Hematopoietic multipotent progenitor cell treated with erythropoietin and hydrocortisone succinate and interleukin-3 and kit ligand, for 15 days (in vitro differentiated cells): ENCODE data around the gene ZNF578.
"Not testable (repeated sequence)": the region's sequence is repeated elsewhere in the genome, so short reads cannot be mapped to it uniquely, and the experiment has no call there.

Source experiments
- DNase-seq: peaks from one replicate; pipeline ENCODE4 v3.0.0-alpha.2; 2015; ENCODE audit warnings: low spot score

The ZNF578 gene

DNA sequence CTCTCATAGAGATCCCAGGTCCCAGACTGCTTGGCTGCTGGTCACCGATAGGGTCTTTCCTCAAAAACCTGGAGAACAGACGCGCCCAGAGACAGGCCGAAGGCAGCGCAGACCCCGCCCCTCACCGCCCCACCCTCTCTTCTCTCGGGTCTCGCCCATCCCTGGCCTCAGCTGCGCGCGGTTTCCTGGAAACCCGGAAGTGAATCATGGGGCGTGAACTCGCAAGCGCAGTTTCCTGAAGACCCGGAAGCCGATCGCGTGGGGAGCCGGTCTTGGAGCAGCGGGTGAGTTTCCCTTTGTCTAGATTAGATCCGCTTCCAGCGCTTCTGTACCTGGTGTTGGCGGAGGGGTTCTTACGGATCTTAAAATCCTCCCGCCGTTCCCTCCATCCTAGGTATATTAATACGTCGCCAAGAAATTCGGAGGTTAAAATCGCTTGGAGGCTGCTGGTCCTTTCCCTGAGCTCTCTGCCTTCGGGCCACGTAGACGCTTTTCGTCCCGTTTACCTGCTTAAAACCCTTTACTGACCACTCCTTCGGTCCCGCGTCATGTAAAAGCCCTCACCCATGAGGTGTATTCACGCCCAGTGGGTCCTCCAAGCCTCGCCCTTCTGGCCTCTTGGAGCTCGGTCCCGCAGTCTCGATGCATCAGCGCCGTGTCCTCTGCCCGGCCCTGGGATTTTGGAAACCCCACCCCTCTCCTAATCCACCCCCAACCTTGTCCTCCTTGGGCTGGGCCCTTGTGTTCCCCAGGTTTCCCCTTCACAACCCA, at the start of gene ZNF578:
Gene ZNF578, plus strand, starts transcription at position 230 of the 771 bp plus-strand sequence. CDS start 48,293 bp downstream, outside the sequence.
- no peak for DNase-seq

GRCh38 chr19:52410276-52410675, 43.1 kb upstream of the ZNF578 start:
- DNase-seq = no peak

- DNase-seq = no peak
Observed at GRCh38 chr19:52415711-52416110, 37.6 kb upstream of the ZNF578 start.

DNA sequence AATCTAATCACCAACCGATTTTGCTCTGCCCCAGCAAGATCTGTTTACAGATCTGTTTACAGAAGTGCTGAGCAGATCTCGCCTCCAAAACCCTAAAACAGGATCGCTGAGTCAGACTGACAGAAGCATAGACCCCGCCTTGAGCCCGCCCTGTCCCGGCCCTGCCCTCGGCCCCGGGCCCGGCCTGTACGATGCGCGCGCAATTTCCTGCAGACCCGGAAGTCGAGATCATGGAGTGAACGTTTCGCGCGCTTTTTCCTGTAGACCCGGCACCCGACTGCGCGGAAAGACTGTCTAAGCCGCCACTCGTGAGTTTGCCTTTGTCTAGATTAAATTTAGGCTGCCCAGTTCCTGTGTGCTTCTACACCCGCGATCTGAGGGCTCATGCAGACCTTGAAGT, 24.4 kb upstream of the ZNF578 start, which contains the start of gene ZNF534:
Gene ZNF534, plus strand, starts transcription at position 212 of the 400 bp plus-strand sequence. CDS start 2,327 bp downstream, outside the sequence.
- DNase-seq = no peak

- no peak for DNase-seq
Observed at GRCh38 chr19:52442179-52442578, 11.2 kb upstream of the ZNF578 start.

- no peak for DNase-seq
Observed at GRCh38 chr19:52444506-52444905, 8.8 kb upstream of the ZNF578 start.

DNA sequence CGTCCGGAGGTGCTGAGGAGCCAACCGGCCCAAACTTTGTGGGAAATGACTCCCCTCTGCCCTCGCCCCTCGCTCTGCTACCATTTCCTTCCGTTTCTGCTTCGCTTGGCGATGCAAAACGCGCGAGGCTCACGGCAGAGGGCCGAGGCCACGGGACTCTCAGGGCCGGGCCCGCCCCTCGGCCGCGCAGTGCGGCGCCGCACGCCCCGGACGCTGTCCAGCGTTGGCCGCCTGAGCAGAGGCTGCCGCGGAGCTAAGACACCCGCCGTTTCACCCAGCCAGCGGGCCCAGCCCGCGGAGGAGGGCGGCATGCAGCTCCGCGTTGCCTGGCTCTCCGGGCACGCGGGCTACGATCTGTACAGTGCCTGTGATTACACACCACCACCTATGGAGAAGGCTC, 2.1 kb upstream of the ZNF578 start:
- no peak for DNase-seq

- DNase-seq = no peak
Observed at GRCh38 chr19:52464798-52465470, 11.6 kb downstream of the ZNF578 start.

DNA sequence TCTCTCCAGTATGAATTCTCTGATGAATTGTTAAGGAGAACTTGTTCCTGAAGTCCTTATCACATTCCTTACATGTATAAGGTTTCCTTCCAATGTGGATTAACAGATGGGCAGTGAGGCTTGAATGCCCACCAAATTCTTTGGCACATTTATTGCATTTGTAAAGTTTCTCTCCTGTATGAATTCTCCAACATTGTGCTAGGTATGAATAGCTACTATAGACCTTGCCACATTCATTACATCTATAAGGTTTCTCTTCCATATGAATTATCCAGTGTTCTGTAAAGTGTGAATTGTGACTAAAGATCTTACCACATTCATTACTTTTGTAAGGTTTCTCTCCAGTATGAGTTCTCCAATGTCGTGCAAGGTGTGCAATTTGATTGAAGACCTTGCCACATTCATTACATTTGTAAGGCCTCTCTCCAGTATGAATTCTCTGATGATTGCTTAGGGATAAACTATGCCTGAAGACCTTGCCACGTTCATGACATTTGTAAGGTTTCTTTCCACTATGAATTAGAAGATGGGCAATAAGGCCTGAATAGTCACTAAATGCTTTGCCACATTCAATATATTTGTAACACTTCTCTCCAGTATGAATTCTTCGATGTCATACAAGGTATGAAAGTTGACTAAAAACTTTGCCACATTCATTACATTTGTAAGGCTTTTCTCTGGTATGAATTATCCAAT, 20.4 kb downstream of the ZNF578 start:
- DNase-seq = no peak

GRCh38 chr19:52474351-52475127, 21.2 kb downstream of the ZNF578 start:
- DNase-seq = no peak

DNA sequence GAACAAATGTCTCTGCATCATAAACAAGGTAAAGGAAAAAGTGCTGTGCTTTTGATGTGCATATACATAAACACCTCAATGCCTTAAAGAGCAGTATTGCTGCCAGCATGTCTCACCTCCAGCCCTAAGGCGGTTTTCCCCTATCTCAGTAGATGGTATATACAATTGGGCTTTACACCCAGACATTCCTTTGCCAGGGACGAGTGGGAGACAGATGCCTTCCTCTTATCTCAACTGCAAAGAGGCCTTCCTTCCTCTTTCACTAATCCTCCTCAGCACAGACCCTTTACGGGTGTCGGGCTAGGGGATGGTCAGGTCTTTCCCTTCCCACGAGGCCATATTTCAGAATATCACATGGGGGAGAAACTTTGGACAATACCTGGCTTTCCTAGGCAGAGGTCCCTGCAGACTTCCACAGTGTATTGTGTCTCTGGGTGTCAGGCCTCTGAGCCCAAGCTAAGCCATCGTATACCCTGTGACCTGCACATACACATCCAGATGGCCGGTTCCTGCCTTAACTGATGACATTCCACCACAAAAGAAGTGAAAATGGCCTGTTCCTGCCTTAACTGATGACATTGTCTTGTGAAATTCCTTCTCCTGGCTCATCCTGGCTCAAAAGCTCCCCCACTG, 30.9 kb downstream of the ZNF578 start:
- DNase-seq = not testable (repeated sequence)

- not testable (repeated sequence) for DNase-seq
Observed at GRCh38 chr19:52485064-52485463, 31.7 kb downstream of the ZNF578 start.

DNA sequence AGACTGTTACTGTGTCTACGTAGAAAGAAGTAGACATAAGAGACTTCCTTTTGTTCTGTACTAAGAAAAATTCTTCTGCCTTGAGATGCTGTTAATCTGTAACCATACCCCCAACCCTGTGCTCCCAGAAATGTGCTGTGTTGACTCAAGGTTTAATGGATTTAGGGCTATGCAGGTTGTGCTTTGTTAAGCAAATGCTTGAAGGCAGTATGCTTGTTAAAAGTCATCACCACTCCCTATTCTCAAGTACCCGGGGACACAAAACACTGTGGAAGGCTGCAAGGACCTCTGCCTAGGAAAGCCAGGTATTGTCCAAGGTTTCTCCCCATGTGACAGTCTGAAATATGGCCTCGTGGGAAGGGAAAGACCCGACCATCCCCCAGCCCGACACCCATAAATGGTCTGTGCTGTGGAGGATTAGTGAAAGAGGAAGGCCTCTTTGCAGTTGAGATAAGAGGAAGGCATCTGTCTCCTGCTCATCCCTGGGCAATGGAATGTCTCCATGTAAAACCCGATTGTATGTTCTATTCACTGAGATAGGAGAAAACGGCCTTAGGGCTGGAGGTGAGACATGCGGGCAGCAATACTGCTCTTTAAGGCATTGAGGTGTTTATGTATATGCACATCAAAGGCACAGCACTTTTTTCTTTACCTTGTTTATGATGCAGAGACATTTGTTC, 32.3 kb downstream of the ZNF578 start:
- not testable (repeated sequence) for DNase-seq

DNA sequence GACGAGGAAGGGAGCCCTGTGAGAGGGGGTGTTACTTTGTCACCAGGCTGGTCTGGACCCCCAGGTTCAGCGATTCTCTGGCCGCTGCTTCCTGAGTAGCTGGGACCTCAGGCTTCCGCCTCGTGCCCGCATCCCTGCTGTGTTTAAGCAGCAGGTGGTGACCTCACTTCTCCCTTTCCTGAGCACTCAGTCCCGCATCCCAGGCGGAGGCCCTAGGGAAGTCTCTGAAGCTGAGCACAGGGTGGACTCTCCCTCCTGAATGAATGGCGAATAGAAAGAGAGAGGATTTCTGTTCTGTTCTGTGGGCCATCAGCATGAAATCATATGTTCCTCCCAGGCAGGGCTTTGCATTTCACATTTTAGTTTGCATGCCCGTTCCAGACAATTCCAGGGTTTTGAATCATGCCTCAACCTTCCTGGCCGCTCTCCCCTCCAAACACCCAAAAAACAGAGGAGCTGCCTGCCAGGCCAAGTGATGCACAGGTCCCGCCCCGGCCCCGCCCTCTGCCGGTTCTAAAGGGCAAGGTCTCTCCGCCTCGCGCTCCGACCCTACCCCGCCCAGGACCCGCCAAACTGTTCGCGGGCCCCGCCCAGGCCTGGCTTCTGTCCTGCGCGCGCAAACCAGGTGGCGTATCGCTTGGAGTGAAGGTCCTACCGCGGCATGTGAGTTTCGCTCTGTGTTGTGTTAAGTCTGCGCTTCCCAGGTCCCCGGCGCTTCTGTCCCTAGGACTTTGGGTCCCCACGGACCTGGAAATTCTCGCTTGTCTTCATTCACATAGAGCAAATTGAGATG, 39.0 kb downstream of the ZNF578 start:
- DNase-seq = no peak

DNA sequence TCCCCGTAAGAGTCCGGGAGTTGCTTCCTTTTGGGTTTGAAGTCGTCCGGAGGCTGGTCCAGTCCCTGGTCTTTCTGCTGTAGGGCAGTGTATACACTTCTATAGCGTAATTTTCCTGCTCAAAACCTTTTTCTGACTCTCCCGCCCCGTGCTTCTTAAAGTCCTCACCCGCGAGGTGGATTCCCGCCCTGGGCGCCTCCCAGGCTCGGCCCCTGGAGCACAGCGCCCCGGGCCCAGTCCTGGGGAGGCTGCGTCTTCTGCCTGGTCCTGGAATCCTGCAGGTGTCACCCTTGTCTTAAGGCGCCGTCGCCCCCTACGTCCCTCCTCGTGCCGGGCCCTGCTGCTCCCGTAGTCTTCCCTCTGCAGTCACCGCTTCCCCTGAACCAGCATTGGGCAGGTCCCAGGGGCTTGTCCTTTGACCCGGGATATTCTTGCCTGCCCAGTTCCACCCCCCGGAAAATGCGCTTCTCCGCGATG, 39.7 kb downstream of the ZNF578 start:
- DNase-seq = no peak

GRCh38 chr19:52494518-52494917, 41.2 kb downstream of the ZNF578 start:
- DNase-seq = no peak

GRCh38 chr19:52498571-52498970, 45.2 kb downstream of the ZNF578 start:
- DNase-seq = no peak

DNA sequence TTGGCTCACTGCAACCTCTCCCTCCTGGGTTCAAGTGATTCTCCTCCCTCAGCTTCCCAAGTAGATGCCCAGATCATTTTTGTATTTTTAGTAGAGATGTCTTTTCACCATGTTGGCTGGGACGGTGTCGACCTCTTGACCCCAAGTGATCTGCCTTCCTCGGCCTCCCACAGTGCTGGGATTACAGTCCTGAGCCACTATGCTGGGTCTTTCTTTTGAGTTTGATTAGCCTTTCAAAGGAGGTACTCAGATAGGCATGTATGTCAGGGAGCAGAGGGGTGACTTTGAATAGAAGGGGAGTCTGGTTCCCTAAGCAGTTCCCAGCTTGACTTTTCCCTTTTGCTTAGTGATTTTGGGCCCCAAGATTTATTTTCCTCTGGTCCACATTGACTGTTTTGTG, 47.1 kb downstream of the ZNF578 start:
- DNase-seq = not testable (repeated sequence)

- not testable (repeated sequence) for DNase-seq
Observed at GRCh38 chr19:52500991-52501390, 47.6 kb downstream of the ZNF578 start.

DNA sequence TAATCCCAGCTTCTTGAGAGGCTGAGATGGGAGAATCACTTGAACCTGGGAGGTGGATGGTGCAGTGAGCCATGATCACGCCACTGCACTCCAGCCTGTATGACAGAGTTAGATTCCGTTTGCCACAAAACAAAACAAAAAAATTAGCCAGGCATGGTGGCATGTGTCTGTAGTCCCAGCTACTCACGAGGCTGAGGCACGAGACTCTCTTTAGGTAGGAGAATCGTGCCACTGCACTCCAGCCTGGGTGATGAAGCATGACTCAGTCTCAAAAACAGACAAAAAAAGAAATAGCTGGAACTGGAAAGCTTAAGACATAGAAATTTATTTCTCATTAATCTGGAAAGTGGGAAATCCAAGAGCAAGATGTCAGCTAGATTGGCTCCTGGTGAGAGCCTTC, 53.9 kb downstream of the ZNF578 start:
- DNase-seq = no peak
